NCI-H2196 treated with DMSO at 0.1 percent for 48 hours (cell line): ENCODE measurements around the gene PROC.
"Not testable (repeated sequence)": the region's sequence is repeated elsewhere in the genome, so short reads cannot be mapped to it uniquely, and the experiment has no call there.

ENCODE experiments used
- DNase-seq: peaks from one replicate; lab custom pipeline; 2025; ENCODE audit not compliant: unreplicated experiment; lab: John Stamatoyannopoulos, UW

The PROC gene

DNA sequence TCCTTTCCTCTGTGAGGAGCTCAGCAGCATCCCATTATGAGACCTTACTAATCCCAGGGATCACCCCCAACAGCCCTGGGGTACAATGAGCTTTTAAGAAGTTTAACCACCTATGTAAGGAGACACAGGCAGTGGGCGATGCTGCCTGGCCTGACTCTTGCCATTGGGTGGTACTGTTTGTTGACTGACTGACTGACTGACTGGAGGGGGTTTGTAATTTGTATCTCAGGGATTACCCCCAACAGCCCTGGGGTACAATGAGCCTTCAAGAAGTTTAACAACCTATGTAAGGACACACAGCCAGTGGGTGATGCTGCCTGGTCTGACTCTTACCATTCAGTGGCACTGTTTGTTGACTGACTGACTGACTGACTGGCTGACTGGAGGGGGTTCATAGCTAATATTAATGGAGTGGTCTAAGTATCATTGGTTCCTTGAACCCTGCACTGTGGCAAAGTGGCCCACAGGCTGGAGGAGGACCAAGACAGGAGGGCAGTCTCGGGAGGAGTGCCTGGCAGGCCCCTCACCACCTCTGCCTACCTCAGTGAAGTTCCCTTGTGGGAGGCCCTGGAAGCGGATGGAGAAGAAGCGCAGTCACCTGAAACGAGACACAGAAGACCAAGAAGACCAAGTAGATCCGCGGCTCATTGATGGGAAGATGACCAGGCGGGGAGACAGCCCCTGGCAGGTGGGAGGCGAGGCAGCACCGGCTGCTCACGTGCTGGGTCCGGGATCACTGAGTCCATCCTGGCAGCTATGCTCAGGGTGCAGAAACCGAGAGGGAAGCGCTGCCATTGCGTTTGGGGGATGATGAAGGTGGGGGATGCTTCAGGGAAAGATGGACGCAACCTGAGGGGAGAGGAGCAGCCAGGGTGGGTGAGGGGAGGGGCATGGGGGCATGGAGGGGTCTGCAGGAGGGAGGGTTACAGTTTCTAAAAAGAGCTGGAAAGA is 7.6 kb downstream of the PROC start:
- no peak for DNase-seq

DNA sequence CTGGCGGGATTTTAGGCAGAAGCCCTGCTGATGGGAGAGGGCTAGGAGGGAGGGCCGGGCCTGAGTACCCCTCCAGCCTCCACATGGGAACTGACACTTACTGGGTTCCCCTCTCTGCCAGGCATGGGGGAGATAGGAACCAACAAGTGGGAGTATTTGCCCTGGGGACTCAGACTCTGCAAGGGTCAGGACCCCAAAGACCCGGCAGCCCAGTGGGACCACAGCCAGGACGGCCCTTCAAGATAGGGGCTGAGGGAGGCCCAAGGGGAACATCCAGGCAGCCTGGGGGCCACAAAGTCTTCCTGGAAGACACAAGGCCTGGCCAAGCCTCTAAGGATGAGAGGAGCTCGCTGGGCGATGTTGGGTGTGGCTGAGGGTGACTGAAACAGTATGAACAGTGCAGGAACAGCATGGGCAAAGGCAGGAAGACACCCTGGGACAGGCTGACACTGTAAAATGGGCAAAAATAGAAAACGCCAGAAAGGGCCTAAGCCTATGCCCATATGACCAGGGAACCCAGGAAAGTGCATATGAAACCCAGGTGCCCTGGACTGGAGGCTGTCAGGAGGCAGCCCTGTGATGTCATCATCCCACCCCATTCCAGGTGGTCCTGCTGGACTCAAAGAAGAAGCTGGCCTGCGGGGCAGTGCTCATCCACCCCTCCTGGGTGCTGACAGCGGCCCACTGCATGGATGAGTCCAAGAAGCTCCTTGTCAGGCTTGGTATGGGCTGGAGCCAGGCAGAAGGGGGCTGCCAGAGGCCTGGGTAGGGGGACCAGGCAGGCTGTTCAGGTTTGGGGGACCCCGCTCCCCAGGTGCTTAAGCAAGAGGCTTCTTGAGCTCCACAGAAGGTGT is 8.5 kb downstream of the PROC start:
- DNase-seq = no peak

DNA sequence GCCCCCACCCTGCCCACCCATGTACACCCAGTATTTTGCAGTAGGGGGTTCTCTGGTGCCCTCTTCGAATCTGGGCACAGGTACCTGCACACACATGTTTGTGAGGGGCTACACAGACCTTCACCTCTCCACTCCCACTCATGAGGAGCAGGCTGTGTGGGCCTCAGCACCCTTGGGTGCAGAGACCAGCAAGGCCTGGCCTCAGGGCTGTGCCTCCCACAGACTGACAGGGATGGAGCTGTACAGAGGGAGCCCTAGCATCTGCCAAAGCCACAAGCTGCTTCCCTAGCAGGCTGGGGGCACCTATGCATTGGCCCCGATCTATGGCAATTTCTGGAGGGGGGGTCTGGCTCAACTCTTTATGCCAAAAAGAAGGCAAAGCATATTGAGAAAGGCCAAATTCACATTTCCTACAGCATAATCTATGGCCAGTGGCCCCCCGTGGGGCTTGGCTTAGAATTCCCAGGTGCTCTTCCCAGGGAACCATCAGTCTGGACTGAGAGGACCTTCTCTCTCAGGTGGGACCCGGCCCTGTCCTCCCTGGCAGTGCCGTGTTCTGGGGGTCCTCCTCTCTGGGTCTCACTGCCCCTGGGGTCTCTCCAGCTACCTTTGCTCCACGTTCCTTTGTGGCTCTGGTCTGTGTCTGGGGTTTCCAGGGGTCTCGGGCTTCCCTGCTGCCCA is 9.3 kb downstream of the PROC start:
- no peak for DNase-seq

DNA sequence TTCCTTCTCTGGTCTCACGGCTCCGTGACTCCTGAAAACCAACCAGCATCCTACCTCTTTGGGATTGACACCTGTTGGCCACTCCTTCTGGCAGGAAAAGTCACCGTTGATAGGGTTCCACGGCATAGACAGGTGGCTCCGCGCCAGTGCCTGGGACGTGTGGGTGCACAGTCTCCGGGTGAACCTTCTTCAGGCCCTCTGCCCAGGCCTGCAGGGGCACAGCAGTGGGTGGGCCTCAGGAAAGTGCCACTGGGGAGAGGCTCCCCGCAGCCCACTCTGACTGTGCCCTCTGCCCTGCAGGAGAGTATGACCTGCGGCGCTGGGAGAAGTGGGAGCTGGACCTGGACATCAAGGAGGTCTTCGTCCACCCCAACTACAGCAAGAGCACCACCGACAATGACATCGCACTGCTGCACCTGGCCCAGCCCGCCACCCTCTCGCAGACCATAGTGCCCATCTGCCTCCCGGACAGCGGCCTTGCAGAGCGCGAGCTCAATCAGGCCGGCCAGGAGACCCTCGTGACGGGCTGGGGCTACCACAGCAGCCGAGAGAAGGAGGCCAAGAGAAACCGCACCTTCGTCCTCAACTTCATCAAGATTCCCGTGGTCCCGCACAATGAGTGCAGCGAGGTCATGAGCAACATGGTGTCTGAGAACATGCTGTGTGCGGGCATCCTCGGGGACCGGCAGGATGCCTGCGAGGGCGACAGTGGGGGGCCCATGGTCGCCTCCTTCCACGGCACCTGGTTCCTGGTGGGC is 10.0 kb downstream of the PROC start:
- DNase-seq = no peak

DNA sequence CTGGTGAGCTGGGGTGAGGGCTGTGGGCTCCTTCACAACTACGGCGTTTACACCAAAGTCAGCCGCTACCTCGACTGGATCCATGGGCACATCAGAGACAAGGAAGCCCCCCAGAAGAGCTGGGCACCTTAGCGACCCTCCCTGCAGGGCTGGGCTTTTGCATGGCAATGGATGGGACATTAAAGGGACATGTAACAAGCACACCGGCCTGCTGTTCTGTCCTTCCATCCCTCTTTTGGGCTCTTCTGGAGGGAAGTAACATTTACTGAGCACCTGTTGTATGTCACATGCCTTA is 10.5 kb downstream of the PROC start:
- DNase-seq = no peak

DNA sequence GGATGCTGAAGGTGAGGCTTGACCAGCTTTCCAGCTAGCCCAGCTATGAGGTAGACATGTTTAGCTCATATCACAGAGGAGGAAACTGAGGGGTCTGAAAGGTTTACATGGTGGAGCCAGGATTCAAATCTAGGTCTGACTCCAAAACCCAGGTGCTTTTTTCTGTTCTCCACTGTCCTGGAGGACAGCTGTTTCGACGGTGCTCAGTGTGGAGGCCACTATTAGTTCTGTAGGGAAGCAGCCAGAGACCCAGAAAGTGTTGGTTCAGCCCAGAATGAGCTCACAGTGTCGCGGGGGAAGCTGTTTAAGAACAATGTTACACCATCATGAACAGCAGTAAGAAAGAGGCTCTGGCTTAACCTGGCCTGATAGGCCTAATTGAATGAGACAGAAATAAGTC is 11.1 kb downstream of the PROC start:
- no peak for DNase-seq

DNA sequence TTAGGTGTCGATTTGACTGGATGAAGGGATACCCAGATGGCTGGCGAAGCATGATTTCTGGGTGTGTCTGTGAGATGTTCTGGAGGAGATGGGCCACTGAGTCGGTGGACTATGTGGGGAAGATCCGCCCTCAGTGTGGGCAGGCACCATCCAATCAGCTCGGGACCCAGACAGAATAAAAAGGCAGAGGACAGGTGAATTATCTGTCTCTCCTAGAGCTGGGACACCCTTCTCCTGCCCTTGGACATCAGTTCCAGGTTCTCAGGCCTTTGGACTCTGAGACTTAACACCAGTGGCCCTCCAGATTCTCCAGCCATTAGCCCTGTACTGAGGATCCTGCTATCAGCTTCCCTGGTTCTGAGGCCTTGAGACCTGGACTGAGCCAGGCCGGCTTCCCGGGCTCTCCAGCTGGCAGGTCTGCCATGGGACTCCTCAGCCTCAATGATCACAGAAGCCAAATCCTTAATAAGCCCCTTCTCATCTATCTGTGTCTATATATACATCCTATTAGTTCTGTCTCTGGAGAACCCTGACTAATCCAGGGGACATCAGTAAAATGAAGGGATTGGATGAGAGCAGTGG is 11.7 kb downstream of the PROC start:
- no peak for DNase-seq

DNA sequence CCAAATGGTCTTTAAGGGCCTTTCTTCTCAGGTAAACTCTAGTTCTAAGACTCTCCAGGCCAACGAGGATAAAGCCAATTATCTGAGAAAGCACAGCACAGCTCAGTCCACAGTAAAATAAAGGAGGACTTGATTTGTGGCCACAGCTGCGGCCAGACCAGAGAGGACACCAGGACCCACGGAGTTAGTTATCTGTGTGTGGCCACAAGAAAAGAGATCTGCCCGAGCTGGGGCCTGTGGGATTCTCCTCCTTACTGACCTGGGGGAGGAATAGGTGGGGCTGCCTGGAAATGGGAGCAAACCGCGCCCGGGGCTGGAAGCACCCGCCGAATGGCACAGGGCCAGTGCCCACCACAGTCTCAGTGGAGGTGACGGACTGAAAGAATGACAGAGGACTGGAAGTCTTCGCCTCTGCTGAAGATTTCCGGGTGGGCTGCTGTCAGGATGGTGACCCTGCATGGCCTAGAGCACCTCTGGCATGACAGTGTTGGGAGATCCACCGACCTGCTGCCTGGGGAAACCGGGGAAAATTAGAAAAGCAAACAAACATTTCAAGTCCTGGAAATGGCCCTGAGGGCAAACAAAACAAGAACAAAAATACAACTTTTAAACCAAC is 13.3 kb downstream of the PROC start:
- no peak for DNase-seq

DNA sequence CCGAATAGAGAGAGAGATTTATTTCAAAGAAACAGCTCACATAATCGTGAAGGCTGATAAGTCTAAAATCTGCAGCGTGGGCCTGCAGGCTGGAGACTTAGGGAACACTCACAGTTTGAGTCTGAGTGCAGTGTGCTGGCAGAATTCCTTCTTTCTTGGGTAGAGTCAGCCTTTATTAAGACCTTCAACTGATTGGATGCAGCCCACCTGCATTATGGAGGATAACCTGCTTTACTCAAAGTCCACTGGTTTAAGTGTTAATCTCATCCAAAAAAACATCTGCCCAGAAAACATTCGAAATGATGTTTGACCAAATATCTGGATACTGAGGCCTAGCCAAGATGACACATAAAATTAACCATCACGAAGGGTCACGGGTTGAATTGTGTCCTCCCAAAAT is 16.3 kb downstream of the PROC start:
- DNase-seq = no peak

DNA sequence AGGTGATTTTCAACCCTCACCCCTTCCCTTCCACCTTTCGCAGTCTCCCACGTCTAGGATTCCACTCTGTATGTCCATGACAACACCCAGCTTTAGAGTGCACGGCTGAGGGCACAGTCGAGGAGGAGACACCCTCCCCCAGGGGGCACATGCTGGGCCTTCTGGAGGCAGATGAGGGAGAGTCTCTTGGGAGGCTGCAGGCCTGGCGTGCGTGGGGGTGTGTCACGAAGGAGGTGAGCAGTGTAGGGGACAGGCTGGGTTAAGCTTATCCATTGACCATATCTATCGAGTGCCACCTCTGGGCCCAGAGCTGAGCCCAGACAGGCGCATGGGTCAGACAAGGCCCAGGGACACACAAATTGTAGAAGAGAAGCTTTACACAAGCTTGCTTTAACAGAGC is 18.8 kb downstream of the PROC start:
- no peak for DNase-seq

DNA sequence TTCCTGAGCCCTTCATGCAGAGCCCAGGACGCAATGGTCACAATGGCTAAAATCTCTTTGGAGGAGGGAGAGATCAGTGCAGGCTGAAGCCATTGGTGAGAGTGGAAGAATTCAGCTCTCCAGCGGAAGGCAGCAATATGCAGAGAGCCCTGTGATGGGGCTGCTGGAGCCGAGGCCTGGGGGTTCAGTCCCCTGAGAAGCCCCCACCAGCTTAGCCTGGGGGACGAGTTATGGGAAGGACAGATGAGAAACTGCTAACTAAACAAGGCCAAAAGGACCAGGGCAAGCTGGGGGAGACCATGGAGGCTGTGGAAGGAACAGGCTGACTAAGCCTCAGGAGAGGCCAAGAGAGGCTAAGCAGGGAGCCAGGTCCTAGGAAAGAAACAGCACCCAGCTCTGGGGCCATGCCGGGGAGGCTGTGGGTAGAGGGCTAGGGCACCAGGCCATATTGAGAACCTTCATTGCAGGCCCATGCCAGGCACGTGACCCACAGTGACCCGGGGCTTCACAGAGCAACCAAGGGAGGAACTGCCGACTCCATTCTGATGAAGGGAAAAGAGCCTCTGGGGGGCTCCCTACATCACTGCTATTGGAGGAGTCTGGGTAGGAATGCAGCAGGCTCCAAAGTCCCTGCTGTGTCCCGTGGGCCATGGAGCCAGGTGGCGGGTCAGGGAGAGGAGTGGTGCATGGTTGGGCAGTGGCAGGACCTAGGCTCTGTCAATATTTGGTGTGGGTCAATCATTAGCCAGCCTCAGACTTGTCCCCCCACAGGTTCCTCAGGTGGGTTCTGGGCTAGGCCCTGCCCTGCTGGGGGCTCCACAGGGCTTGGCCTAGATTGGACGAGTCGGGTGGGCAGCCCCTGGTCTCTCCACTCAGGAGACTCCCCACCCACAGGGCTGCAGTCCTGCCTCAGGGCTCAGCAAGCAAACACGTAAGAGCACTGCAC is 19.8 kb downstream of the PROC start:
- no peak for DNase-seq

DNA sequence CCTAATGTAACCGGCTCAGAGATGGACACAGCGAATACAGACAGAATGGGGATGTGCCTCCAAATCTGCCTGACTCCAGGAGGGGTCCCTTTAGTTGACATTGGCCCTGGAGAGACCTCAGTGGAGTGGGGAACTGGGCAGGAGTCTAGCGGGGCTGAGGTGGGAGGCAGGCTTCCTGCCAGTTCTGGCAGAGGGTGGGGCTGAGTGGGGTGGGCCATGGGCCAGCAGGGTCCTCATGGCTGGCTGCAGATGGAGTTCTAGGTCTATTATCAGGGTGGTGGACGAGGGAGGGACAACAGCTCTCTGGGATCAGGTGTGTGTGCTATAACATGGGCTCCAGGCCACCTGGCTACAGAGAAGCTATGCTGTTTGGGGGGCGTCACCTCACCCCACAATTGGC is 21.1 kb downstream of the PROC start:
- no peak for DNase-seq

DNA sequence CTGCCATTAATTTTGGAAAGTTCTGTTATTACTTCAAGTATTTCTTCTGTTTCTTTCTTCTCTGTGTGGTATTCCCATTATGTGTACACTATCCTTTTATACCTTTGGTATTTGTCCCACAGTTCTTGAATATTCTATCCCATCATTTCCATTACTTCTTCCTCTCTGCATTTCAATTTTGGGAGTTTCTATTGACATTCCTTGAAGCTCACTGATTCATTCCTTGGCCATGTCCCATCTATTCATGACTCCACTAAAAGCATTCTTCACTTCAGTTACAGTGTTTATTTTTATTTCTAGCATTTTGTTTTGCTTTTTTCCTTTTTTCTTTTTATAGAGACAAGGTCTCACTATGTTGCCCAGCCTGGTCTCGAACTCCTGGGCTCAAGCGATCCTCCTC is 30.3 kb downstream of the PROC start:
- DNase-seq = no peak

DNA sequence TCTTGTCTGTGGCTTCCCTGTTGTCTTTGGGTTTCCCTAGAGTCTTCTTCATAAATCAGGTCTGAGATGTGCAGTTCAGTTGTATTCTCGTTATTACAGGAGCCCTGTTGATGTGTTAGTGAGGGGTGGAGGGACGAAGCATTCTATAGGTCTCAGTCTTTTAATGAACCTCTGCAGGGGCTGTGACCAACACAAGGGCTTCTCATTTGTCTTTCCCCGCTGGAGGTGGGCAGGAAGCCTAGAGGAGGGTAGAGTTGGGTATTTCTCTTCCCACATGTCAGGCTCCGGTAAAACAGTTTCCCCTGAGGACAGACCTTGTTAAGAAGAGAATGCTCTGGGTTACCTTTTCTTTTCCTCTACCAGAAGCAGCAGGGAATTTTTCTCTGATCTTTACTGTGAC is 31.2 kb downstream of the PROC start:
- no peak for DNase-seq

DNA sequence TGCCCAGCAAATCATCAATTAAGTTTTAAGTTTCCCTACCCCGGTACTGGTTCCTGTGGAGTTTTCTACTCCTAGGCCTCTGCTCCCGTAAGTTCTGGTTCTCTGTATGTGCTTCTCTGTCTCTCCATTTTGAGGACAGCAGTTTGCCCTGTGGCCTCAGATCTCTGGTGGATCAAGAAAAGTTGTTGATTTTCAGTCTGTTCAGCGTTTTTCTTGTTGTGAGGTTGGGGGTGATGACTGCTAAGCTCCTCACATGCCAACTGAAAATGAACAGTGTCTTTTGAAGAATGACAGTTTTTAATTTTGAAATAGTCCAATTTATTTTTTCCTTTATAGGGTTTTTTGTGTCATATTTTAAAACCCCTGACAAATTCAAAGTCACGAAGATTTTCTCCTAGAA is 31.7 kb downstream of the PROC start:
- DNase-seq = no peak

DNA sequence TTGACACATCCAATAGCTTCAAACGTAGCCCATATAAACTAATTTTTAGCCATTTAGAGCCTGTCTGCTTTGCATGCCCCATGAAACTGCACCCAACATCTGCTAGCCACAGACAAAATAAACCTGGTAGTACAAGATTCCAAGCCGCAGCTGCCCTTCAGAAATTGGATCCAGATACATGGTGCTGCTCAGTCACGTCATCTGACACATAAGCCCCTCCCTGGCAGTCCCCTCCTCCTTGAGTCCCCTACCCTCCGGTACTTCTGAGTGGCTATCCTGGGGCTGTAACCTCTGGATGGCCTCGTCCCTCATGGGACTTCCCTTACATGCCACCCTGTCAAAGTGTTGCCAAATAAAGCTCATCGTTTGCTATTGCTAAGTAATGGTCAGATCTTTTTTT is 33.8 kb downstream of the PROC start:
- DNase-seq = no peak

DNA sequence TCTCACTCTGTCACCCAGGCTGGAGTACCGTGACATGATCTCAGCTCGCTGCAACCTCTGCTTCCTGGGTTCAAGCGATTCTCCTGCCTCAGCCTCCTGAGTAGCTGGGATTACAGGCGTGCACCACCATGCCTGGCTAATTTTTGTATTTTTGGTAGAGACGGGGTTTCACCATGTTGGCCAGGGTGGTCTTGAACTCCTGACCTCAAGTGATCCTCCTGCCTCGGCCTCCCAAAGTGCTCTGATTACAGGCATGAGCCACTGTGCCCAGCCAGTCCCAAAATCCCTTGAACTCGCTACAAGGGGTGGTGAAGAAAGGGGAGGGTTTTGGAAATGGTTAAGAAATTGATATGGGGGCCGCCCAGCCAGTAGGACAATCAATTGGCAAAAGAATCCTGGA is 34.2 kb downstream of the PROC start:
- DNase-seq = not testable (repeated sequence)

DNA sequence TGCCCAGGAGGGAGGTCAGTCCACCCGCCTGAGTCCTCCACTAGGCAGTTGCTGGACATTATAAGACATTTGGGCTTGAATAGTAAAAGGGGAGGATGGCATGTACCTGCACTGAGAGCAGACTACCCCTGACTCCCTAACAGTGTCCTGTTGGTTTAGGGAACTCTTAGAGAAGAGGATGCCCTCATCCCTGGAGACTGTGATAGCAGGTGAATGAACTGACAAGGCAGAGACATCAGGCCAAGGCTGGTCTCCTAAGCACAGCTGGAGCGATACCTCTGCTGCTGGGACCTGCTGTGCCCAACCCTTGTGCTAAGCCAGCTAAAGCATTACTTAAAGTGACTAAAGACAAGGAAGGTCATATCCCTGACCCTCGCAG is 34.8 kb downstream of the PROC start:
- no peak for DNase-seq
